Ovary (tissue), 3 donors: ENCODE results near the gene JADE1.

Source experiments
- EP300 ChIP-seq: sonication (generic); formaldehyde crosslinking; IDR thresholded peaks from one replicate; pipeline ENCODE4 v1.6.1; 2017; ENCODE audit warnings: antibody characterized with exemption
- TF ChIP-seq, protein P1 (sequence below), 3 donors: fragments of 450-650 bp in 2 of 3; fragments of 200-600 bp in 1 of 3; IDR thresholded peaks; one replicate each; pipeline versions ENCODE4 v1.5.1 to v1.8.0; 2016 to 2022; ENCODE audit warnings: antibody characterized with exemption in 3 of 3, mild to moderate bottlenecking in 1 of 3
- donor health status: DM: no; HTN: no; CAD: no.

DNA sequence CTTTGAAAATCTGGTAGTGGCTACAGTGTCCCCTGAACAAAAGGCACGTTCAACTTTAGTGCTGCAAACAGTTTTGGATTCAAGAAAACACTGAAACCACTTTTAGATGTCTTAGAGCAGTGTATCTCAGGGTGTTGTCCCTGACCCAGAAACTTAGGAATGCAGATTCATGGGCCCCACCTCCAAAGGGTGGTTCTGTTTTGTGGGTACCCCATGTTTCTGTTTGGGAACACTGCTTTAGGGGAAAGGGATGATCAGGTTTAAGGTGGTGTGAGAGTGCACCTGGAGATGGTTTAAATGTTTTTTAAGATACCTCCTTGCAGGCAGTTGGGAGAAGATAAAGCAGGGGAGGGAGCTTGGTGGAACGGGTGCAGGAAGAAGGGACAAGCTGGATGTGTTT is 55.6 kb downstream of the JADE1 start:
- TF ChIP-seq, protein P1, sequence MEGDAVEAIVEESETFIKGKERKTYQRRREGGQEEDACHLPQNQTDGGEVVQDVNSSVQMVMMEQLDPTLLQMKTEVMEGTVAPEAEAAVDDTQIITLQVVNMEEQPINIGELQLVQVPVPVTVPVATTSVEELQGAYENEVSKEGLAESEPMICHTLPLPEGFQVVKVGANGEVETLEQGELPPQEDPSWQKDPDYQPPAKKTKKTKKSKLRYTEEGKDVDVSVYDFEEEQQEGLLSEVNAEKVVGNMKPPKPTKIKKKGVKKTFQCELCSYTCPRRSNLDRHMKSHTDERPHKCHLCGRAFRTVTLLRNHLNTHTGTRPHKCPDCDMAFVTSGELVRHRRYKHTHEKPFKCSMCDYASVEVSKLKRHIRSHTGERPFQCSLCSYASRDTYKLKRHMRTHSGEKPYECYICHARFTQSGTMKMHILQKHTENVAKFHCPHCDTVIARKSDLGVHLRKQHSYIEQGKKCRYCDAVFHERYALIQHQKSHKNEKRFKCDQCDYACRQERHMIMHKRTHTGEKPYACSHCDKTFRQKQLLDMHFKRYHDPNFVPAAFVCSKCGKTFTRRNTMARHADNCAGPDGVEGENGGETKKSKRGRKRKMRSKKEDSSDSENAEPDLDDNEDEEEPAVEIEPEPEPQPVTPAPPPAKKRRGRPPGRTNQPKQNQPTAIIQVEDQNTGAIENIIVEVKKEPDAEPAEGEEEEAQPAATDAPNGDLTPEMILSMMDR (IDR thresholded peaks at IDR 0.05) = no peak
- no peak for TF ChIP-seq EP300
